ENCODE measurements around the gene TMEM100. TPM values are rescaled to one million over a fixed set of nuclear protein-coding genes. Genes with fewer than 3 reads are reported as not detected.

Gene TMEM100
- total and polyA plus RNA-seq, 2 of the 8 experiments (the other 6 are each of a cell fraction or from before 2014, with no cell fraction given): 0.36 to 0.48 TPM

DNA sequence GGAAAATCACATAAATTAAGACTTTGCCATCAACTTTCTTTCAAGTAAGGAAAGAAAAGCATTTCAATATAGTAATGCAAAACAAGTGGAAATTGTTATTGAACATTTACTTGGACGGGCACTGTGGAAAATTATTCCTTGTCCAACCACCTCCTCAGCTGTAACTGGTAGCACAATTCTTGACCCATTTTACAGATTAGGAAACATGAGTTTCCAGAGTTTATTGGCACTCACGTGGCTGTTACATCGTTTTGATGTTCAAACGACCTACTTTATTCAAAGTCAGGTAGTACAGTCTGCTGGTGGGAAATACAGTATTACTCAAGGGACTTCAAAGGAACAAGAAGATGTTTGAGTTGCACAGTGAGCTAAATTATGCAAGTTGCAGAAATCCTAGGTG is 27.3 kb upstream of the TMEM100 start:
- CTCF ChIA-PET (ENCODE audit: partially characterized antibody): interaction anchor here (0.6 to 2.6 kb wide), 11 partner anchors 10 to 225 kb away, joined by 3 to 13 read pairs (median 5); no protein-coding TSS in a partner anchor
- WGBS, 2 experiments (ENCODE audit: extremely low coverage in 1 of 2, insufficient coverage in 1 of 2, insufficient read length in 1 of 2, insufficient replicate concordance in 2 of 2, low coverage in 1 of 2, low lambda C conversion rate in 2 of 2, missing lambda C conversion rate in 1 of 2): 88% methylated on average over 4 of the region's 4 CpGs; no CpG with 5 or more reads in 1 of the 2 experiments
- Histone ChIP-seq H4K5ac (ENCODE audit: insufficient read length, low read depth, low read length) (no peak overlapping the region), H3K23ac (ENCODE audit: insufficient read length) (no peak overlapping the region), H2BK15ac (ENCODE audit: low read length) (no peak overlapping the region), H3K27me3 (replicated peaks in 1 of 4; ENCODE audit: control insufficient read depth in 3 of 4, extremely low read depth in 1 of 4, insufficient read depth in 3 of 4, low read length in 3 of 4) (no peaks in the 10 kb centered on the region), H2AK5ac (ENCODE audit: low read depth, low read length) (no peak overlapping the region), H3K18ac (ENCODE audit: extremely low read depth, low read length) (no peak overlapping the region), H2BK20ac (ENCODE audit: low read length) (no peak overlapping the region), H3K4ac (replicated peaks; ENCODE audit: insufficient read length, low read depth, low read length) (no peak overlapping the region), H2BK120ac (replicated peaks; ENCODE audit: low read depth, low read length) (no peak overlapping the region), H3K23me2 (ENCODE audit: low read depth, low read length) (no peaks in the 10 kb centered on the region), H3K36me3 (ENCODE audit: control insufficient read depth in 2 of 4, insufficient read depth in 4 of 4, low read length in 3 of 4) (no peaks in the 10 kb centered on the region), H4K20me1 (replicated peaks in 1 of 2; ENCODE audit: control insufficient read depth in 1 of 2, insufficient read depth in 2 of 2, low read length in 2 of 2) (no peaks in the 10 kb centered on the region), H3K14ac (ENCODE audit: insufficient read length) (no peak overlapping the region), H3K4me1 (replicated peaks in 1 of 4; ENCODE audit: control insufficient read depth in 3 of 4, insufficient read depth in 4 of 4, low read length in 3 of 4) (peaks cover 2 to 7% (median 3%) of the 10 kb centered on the region in 4 experiments; a peak in 2 of 7 replicates), H3K4me2 (ENCODE audit: insufficient read depth in 1 of 2, low read depth in 2 of 2, low read length in 2 of 2) (peak overlapping the region in 1 of 2 experiments; percentile 77; a peak in 1 of 4 replicates), H3K56ac (replicated peaks; ENCODE audit: insufficient read length, low read depth, low read length) (no peak overlapping the region), H4K91ac (replicated peaks; ENCODE audit: insufficient read length, low read length) (no peak overlapping the region), H2AFZ (ENCODE audit: low read length) (no peak overlapping the region), H3K9ac (replicated peaks in 1 of 4; ENCODE audit: extremely low read depth in 1 of 4, low read depth in 3 of 4, low read length in 3 of 4) (no peak overlapping the region), H3K79me1 (ENCODE audit: low read depth, low read length) (no peaks in the 10 kb centered on the region), H2BK12ac (ENCODE audit: low read depth, low read length) (no peak overlapping the region), H3K9me3 (ENCODE audit: insufficient read depth in 2 of 2, low read depth in 1 of 2, low read length in 1 of 2) (no peaks in the 10 kb centered on the region), H3K79me2 (ENCODE audit: control insufficient read depth in 1 of 2, insufficient read depth in 2 of 2, low read length in 2 of 2) (peaks cover 0 to 3% of the 10 kb centered on the region in 2 experiments; a peak in 1 of 4 replicates), H2BK5ac (ENCODE audit: low read depth, low read length) (no peak overlapping the region), H3K27ac (ENCODE audit: low read depth, low read length) (no peak overlapping the region), H3K4me3 (ENCODE audit: extremely low read depth in 1 of 4, insufficient read depth in 2 of 4, low read depth in 3 of 4, low read length in 4 of 4) (no peak overlapping the region), H4K8ac (ENCODE audit: extremely low read depth, insufficient read depth, low read length) (no peak overlapping the region)
- TF ChIP-seq ZNF274 (IDR thresholded peaks at IDR 0.05; ENCODE audit: borderline replicate concordance, extremely low read depth, low read length) (no peak), NRF1 (IDR thresholded peaks at IDR 0.05; ENCODE audit: low read depth, low read length) (no peak), SIX5 (IDR thresholded peaks at IDR 0.05; ENCODE audit: low read depth, low read length) (no peak), FOSL1 (IDR thresholded peaks at IDR 0.05; ENCODE audit: insufficient read depth, low read depth, low read length) (no peak), E2F6 (IDR thresholded peaks at IDR 0.05) (no peak), YY1 (IDR thresholded peaks at IDR 0.05; ENCODE audit: low read depth, low read length) (no peak), POU5F1 (IDR thresholded peaks at IDR 0.05; ENCODE audit: low read depth, low read length) (no peak), GTF2F1 (IDR thresholded peaks at IDR 0.05; ENCODE audit: borderline replicate concordance, low read depth, low read length) (no peak), KDM4A (IDR thresholded peaks at IDR 0.05; ENCODE audit: low read depth, low read length, severe bottlenecking) (no peak), SUZ12 (IDR thresholded peaks at IDR 0.05; ENCODE audit: low read length) (no peak), SAP30 (IDR thresholded peaks at IDR 0.05; ENCODE audit: insufficient read depth, insufficient replicate concordance, low read length) (no peak), KDM5A (IDR thresholded peaks at IDR 0.05; ENCODE audit: low read length) (no peak), TCF12 (IDR thresholded peaks at IDR 0.05; ENCODE audit: low read depth, low read length) (no peak), TEAD4 (IDR thresholded peaks at IDR 0.05; ENCODE audit: low read depth, low read length) (no peak)
- POLR2A ChIA-PET (ENCODE audit: partially characterized antibody): interaction anchor here (1.1 kb wide), 1 partner anchor 27 kb away, joined by 3 read pairs; the partner anchor contains the start of gene TMEM100
- DNase-seq (ENCODE audit: low read depth in 1 of 2, low spot score in 2 of 2) (no peak), FAIRE-seq (no peak)

Measured in H1 (cell line).